CD4-positive, alpha-beta T cell (primary cell): ENCODE measurements around the gene TMEM219. TPM values are rescaled to one million over a fixed set of nuclear protein-coding genes. Genes with fewer than 3 reads are reported as not detected.

Source experiments
- ATAC-seq: fragments of 200-7000 bp; cut with Tn5 transposase; one replicate; pipeline ENCODE4 v1.10.0; 2022; ENCODE audit warnings: mild to moderate bottlenecking; ENCODE audit not compliant: poor library complexity
- CTCF ChIA-PET: fragments of 350-600 bp; sonication (Branson Sonifier 250); formaldehyde crosslinking; loops from one replicate; lab custom pipeline; 2021; ENCODE audit warnings: antibody characterized with exemption, inconsistent platforms; lab: Charles Lee
- POLR2A ChIA-PET: fragments of 350-600 bp; sonication (Branson Sonifier 250); formaldehyde crosslinking; loops from one replicate; lab custom pipeline; 2021; ENCODE audit warnings: antibody characterized with exemption, inconsistent platforms; lab: Charles Lee
- DNase-seq, 14 experiments: peaks; one replicate each; pipeline ENCODE4 v3.0.0-alpha.2; 2013 to 2020; ENCODE audit warnings: mixed read lengths in 2 of 14
- H3K27ac ChIP-seq, 2 donors: one replicate each; pipeline versions ENCODE4 v1.5.1 to v1.7.0; 2013; ENCODE audit warnings: low read length in 2 of 2, low read depth in 1 of 2, mild to moderate bottlenecking in 1 of 2
- H3K27me3 ChIP-seq, 2 experiments: 1 replicate in 1 of 2; 2 replicates in 1 of 2; pipeline versions ENCODE4 v1.6.1 to v1.7.0; 2013; ENCODE audit warnings: low read length in 2 of 2, control low read depth in 1 of 2, mild to moderate bottlenecking in 1 of 2, moderate library complexity in 1 of 2; ENCODE audit not compliant: insufficient read depth in 2 of 2, control insufficient read depth in 1 of 2
- H3K36me3 ChIP-seq: one replicate; pipeline ENCODE4 v1.6.1; 2013; ENCODE audit warnings: low read length, control low read depth; ENCODE audit not compliant: insufficient read depth
- H3K4me1 ChIP-seq: one replicate; pipeline ENCODE4 v1.6.1; 2013; ENCODE audit warnings: low read length, control low read depth; ENCODE audit not compliant: insufficient read depth
- H3K4me3 ChIP-seq: one replicate; pipeline ENCODE4 v1.5.1; 2013; ENCODE audit warnings: mild to moderate bottlenecking, low read length, moderate library complexity
- H3K9me3 ChIP-seq, 2 experiments: 1 replicate in 1 of 2; 2 replicates in 1 of 2; pipeline versions ENCODE4 v1.6.1 to v1.7.0; 2013; ENCODE audit warnings: low read length in 2 of 2, mild to moderate bottlenecking in 2 of 2, control low read depth in 1 of 2, moderate library complexity in 1 of 2; ENCODE audit not compliant: control insufficient read depth in 1 of 2, insufficient read depth in 1 of 2
- H3K27ac Mint-ChIP-seq: one replicate; pipeline ENCODE4 v1.8.0; 2020; ENCODE audit warnings: mixed read lengths
- H3K27me3 Mint-ChIP-seq: one replicate; pipeline ENCODE4 v1.8.0; 2021; ENCODE audit warnings: mixed read lengths
- H3K36me3 Mint-ChIP-seq: one replicate; pipeline ENCODE4 v1.8.0; 2021; ENCODE audit warnings: low read depth, mixed read lengths
- H3K4me1 Mint-ChIP-seq: one replicate; pipeline ENCODE4 v1.8.0; 2021; ENCODE audit warnings: low read depth, mixed read lengths
- H3K4me3 Mint-ChIP-seq: one replicate; pipeline ENCODE4 v1.8.0; 2020; ENCODE audit warnings: mild to moderate bottlenecking, mixed read lengths
- H3K9me3 Mint-ChIP-seq: one replicate; pipeline ENCODE4 v1.8.0; 2020; ENCODE audit warnings: mixed read lengths
- CTCF ChIP-seq: fragments of 200-600 bp; IDR thresholded peaks from one replicate; pipeline ENCODE4 v1.8.0; 2022; ENCODE audit warnings: antibody characterized with exemption, mild to moderate bottlenecking
- intact Hi-C, 2 experiments: fragments of 100-400 bp; cut with DNase I in 1 of 2; cut with micrococcal nuclease in 1 of 2; formaldehyde crosslinking; loops; one replicate each; pipeline versions ENCODE4 v1.15.1 to v1.9.0; 2023 to 2025; cut with DNase I, micrococcal nuclease
- total RNA-seq, 174 experiments: library from RNA in 2 of 174; stranded (reverse) in 2 of 174; gene quantifications; one replicate each; pipeline ENCODE4 v1.2.3 and lab custom pipeline; 2021 to 2026

TMEM219 gene
- total RNA-seq, 2 experiments from 2014 or later = 56.9 to 63.3 TPM

GRCh38 chr16:29990034-29990433 is 28.2 kb downstream of the TMEM219 start:
- Mint-ChIP-seq H3K9me3 (no peaks in the 10 kb centered on the region), H3K4me3 (no peak overlapping the region), H3K36me3 (peaks cover 70% of the 10 kb centered on the region), H3K4me1 (peaks cover 11% of the 10 kb centered on the region), H3K27me3 (no peaks in the 10 kb centered on the region), H3K27ac (no peak overlapping the region)
- no peak for ATAC-seq
- ChIA-PET POLR2A (no interaction called here), CTCF (no interaction called here)
- H3K9me3 ChIP-seq = no peaks in the 10 kb centered on the region
- no peaks in the 10 kb centered on the region for H3K27me3 ChIP-seq
- H3K4me3 ChIP-seq = no peak overlapping the region
- H3K27ac ChIP-seq = no peak overlapping the region
- H3K4me1 ChIP-seq = peaks cover 10% of the 10 kb centered on the region
- TF ChIP-seq CTCF = no peak
- DNase-seq = no peak
- intact Hi-C loops = loop anchor here in 1 of 2 experiments (5.0 to 10.0 kb wide), 4 partner anchors 88 to 1165 kb away; partner anchors contain the start of genes ASPHD1, ATXN2L, FBXL19 and SRCAP
- H3K36me3 ChIP-seq = peaks cover 77% of the 10 kb centered on the region

- Mint-ChIP-seq H3K36me3 (peaks cover 70% of the 10 kb centered on the region), H3K27me3 (no peaks in the 10 kb centered on the region), H3K9me3 (no peaks in the 10 kb centered on the region), H3K4me3 (no peak overlapping the region), H3K27ac (no peak overlapping the region), H3K4me1 (peaks cover 21% of the 10 kb centered on the region)
- Histone ChIP-seq H3K4me1 (peaks cover 14% of the 10 kb centered on the region), H3K27ac (no peak overlapping the region), H3K36me3 (peaks cover 67% of the 10 kb centered on the region), H3K9me3 (no peaks in the 10 kb centered on the region), H3K27me3 (no peaks in the 10 kb centered on the region), H3K4me3 (no peak overlapping the region)
- intact Hi-C loops = loop anchor here in 1 of 2 experiments (5.0 to 10.0 kb wide), 4 partner anchors 89 to 1166 kb away; partner anchors contain the start of genes ASPHD1, ATXN2L, FBXL19 and SRCAP
- ChIA-PET CTCF (no interaction called here), POLR2A (interaction anchor here (0.6 kb wide), 1 partner anchor 17 kb away, joined by 3 read pairs; no protein-coding TSS in a partner anchor)
- no peak for TF ChIP-seq CTCF
- ATAC-seq (no peak), DNase-seq (no peak)
Measured at GRCh38 chr16:29990883-29991570, 29.1 kb downstream of the TMEM219 start.

GRCh38 chr16:29991571-29991904 is 29.7 kb downstream of the TMEM219 start:
- ChIA-PET POLR2A (interaction anchor here (0.6 kb wide), 1 partner anchor 17 kb away, joined by 3 read pairs; no protein-coding TSS in a partner anchor), CTCF (no interaction called here)

More at GRCh38 chr16:29991571-29991904, 29.7 kb downstream of the TMEM219 start:
- no peak overlapping the region for H3K27ac ChIP-seq
- H3K36me3 ChIP-seq = peaks cover 63% of the 10 kb centered on the region
- H3K4me1 Mint-ChIP-seq = peaks cover 26% of the 10 kb centered on the region
- H3K9me3 Mint-ChIP-seq = no peaks in the 10 kb centered on the region
- peaks cover 18% of the 10 kb centered on the region for H3K4me1 ChIP-seq
- no peak overlapping the region for H3K27ac Mint-ChIP-seq
- peaks cover 69% of the 10 kb centered on the region for H3K36me3 Mint-ChIP-seq
- DNase-seq (no peak), ATAC-seq (no peak)
- H3K27me3 ChIP-seq = no peaks in the 10 kb centered on the region
- no peaks in the 10 kb centered on the region for H3K9me3 ChIP-seq
- H3K4me3 Mint-ChIP-seq = peak overlapping the region; percentile 38
- intact Hi-C loops = loop anchor here in 1 of 2 experiments (5.0 to 10.0 kb wide), 4 partner anchors 89 to 1167 kb away; partner anchors contain the start of genes ASPHD1, ATXN2L, FBXL19 and SRCAP
- TF ChIP-seq CTCF = no peak
- H3K27me3 Mint-ChIP-seq = no peaks in the 10 kb centered on the region
- H3K4me3 ChIP-seq = no peak overlapping the region
